Activated CD4-positive, alpha-beta memory T cell treated with anti-CD3 and anti-CD28 coated beads for 36 hours (primary cell): Measurements from ENCODE around the gene RRAD. TPM values are rescaled to one million over a fixed set of nuclear protein-coding genes. Genes with fewer than 3 reads are reported as not detected.

Experiments used
- CTCF ChIA-PET: fragments of 350-600 bp; sonication (Branson Sonifier 250); formaldehyde crosslinking; loops from one replicate; lab custom pipeline; 2021; ENCODE audit warnings: antibody characterized with exemption, inconsistent platforms; lab: Charles Lee
- POLR2A ChIA-PET: fragments of 350-600 bp; sonication (Branson Sonifier 250); formaldehyde crosslinking; loops from one replicate; lab custom pipeline; 2021; ENCODE audit warnings: antibody characterized with exemption; lab: Charles Lee
- DNase-seq: peaks from one replicate; pipeline ENCODE4 v3.0.0-alpha.2; 2020
- H3K27ac Mint-ChIP-seq: one replicate; pipeline ENCODE4 v1.8.0; 2021; ENCODE audit warnings: mixed read lengths
- H3K27me3 Mint-ChIP-seq: one replicate; pipeline ENCODE4 v1.8.0; 2021; ENCODE audit warnings: mixed read lengths
- H3K36me3 Mint-ChIP-seq: one replicate; pipeline ENCODE4 v1.8.0; 2021; ENCODE audit warnings: mixed read lengths
- H3K4me1 Mint-ChIP-seq: one replicate; pipeline ENCODE4 v1.8.0; 2021; ENCODE audit warnings: low read depth, mixed read lengths
- H3K4me3 Mint-ChIP-seq: one replicate; pipeline ENCODE4 v1.8.0; 2021; ENCODE audit warnings: mild to moderate bottlenecking, mixed read lengths
- H3K9me3 Mint-ChIP-seq: one replicate; pipeline ENCODE4 v1.8.0; 2021; ENCODE audit warnings: mixed read lengths
- intact Hi-C: fragments of 100-400 bp; cut with micrococcal nuclease; formaldehyde crosslinking; loops from one replicate; pipeline ENCODE4 v1.15.1; 2023
- total RNA-seq, 2 experiments: library from RNA; stranded (reverse); gene quantifications; one replicate each; pipeline ENCODE4 v1.2.3, GENCODE V29; 2021

RRAD gene
- total RNA-seq, 2 experiments from 2014 or later, result 0.48 to 0.65 TPM

- POLR2A ChIA-PET, result interaction anchor here (0.9 to 1.7 kb wide), 4 partner anchors 9 to 309 kb away, joined by 3 to 14 read pairs (median 6); partner anchors contain the start of gene NAE1
- intact Hi-C loops, result loop anchor here (2.0 to 5.0 kb wide), 5 partner anchors 122 to 465 kb away; partner anchors contain the start of genes DYNC1LI2, FBXL8 and TRADD
- H3K27ac Mint-ChIP-seq, result peak overlapping the region; percentile 69
- peak overlapping the region; percentile 74 for H3K4me3 Mint-ChIP-seq
- CTCF ChIA-PET, result interaction anchor here (0.6 to 11.4 kb wide), 15 partner anchors 9 to 466 kb away, joined by 3 to 355 read pairs (median 4); partner anchors contain the start of genes DYNC1LI2, NAE1 and RRAD
- no peaks in the 10 kb centered on the region for H3K27me3 Mint-ChIP-seq
- peaks cover 44% of the 10 kb centered on the region for H3K4me1 Mint-ChIP-seq
- H3K9me3 Mint-ChIP-seq, result peaks cover 5% of the 10 kb centered on the region
- peaks cover 5% of the 10 kb centered on the region for H3K36me3 Mint-ChIP-seq
- no peak for DNase-seq
Observed at GRCh38 chr16:66872559-66872942, 52.8 kb downstream of the RRAD start.

GRCh38 chr16:66871840-66872239 is 53.5 kb downstream of the RRAD start:
- intact Hi-C loops, result loop anchor here (2.0 to 5.0 kb wide), 5 partner anchors 121 to 465 kb away; partner anchors contain the start of genes DYNC1LI2, FBXL8 and TRADD
- ChIA-PET CTCF (interaction anchor here (1.1 to 11.4 kb wide), 6 partner anchors 9 to 144 kb away, joined by 3 to 355 read pairs (median 4); partner anchors contain the start of gene NAE1), POLR2A (interaction anchor here (1.6 to 1.7 kb wide), 2 partner anchors 10 to 41 kb away, joined by 9 to 14 read pairs; partner anchors contain the start of gene NAE1)
- peaks cover 5% of the 10 kb centered on the region for H3K9me3 Mint-ChIP-seq
- H3K27me3 Mint-ChIP-seq, result no peaks in the 10 kb centered on the region
- H3K4me3 Mint-ChIP-seq, result no peak overlapping the region
- DNase-seq, result no peak
- peaks cover 5% of the 10 kb centered on the region for H3K36me3 Mint-ChIP-seq
- peaks cover 41% of the 10 kb centered on the region for H3K4me1 Mint-ChIP-seq
- no peak overlapping the region for H3K27ac Mint-ChIP-seq

Other genes with a start within 250 kb of the RRAD start
- 1 to 10 TPM; 2.8 to 4.1 TPM for gene CMTM4, start 228.8 kb downstream of the RRAD start, total RNA-seq
- gene DYNC1LI2, start 173.9 kb downstream of the RRAD start, total RNA-seq, result 10 to 100 TPM; 37.9 to 39.1 TPM
- gene TERB1, start 124.0 kb downstream of the RRAD start, total RNA-seq, result not detected
- gene NAE1, start 94.6 kb downstream of the RRAD start, total RNA-seq, result 100 to 1,000 TPM; 121 to 126 TPM
- under 1 TPM in 1 of 2 experiments, not detected in 1; 0.12 TPM for gene CA7, start 81.1 kb downstream of the RRAD start, total RNA-seq
- gene PDP2, start 45.0 kb downstream of the RRAD start, total RNA-seq, result 10 to 100 TPM; 42.4 to 45.5 TPM
- gene CDH16, start 6.7 kb downstream of the RRAD start, total RNA-seq, result not detected
- gene CIAO2B, start 8.9 kb upstream of the RRAD start, total RNA-seq, result 100 to 1,000 TPM; 195 to 204 TPM
- 10 to 100 TPM; 32.5 to 32.7 TPM for gene CES2, start 10.0 kb upstream of the RRAD start, total RNA-seq
- gene CES3, start 35.7 kb upstream of the RRAD start, total RNA-seq, result 1 to 10 TPM; 1.6 to 3.0 TPM
- 10 to 100 TPM; 25.0 to 25.9 TPM for gene CES4A, start 63.1 kb upstream of the RRAD start, total RNA-seq
- gene CBFB, start 103.6 kb upstream of the RRAD start, total RNA-seq, result 100 to 1,000 TPM; 155 to 163 TPM
- 10 to 100 TPM; 11.4 to 12.3 TPM for gene PHAF1, start 184.4 kb upstream of the RRAD start, total RNA-seq
- 1 to 10 TPM; 5.1 to 5.6 TPM for gene B3GNT9, start 225.5 kb upstream of the RRAD start, total RNA-seq
- gene TRADD, start 234.4 kb upstream of the RRAD start, total RNA-seq, result 10 to 100 TPM; 41.7 to 43.2 TPM
- 10 to 100 TPM; 24.1 to 25.7 TPM for gene FBXL8, start 234.4 kb upstream of the RRAD start, total RNA-seq
- gene HSF4, start 239.2 kb upstream of the RRAD start, total RNA-seq, result 10 to 100 TPM; 34.8 to 36.1 TPM
- gene NOL3, start 245.0 kb upstream of the RRAD start, total RNA-seq, result 10 to 100 TPM; 14.8 to 20.1 TPM